GM23248 (cell line): ENCODE measurements around the gene RDH8.

Experiments
- EZH2 ChIP-seq: fragments of 200-600 bp; sonication (generic); IDR thresholded peaks from 2 replicates; pipeline ENCODE4 v1.6.1; 2018; ENCODE audit warnings: antibody characterized with exemption, mild to moderate bottlenecking; ENCODE audit not compliant: insufficient read depth, poor library complexity, severe bottlenecking
- EZH2phosphoT487 ChIP-seq: fragments of 200-600 bp; sonication (generic); IDR thresholded peaks from 2 replicates; pipeline ENCODE4 v1.6.1; 2018; ENCODE audit warnings: antibody characterized with exemption, moderate library complexity, mild to moderate bottlenecking, low read depth; ENCODE audit not compliant: insufficient read depth

GRCh38 chr19:10061717-10062310 is 48.5 kb downstream of the RDH8 start:
- TF ChIP-seq EZH2phosphoT487 (no peak), EZH2 (no peak)
